ENCODE results near the gene NFYB.

The NFYB gene

GRCh38 chr12:104080764-104081163 lies 57.2 kb downstream of the NFYB start:
- no peak overlapping the region for H3K27ac ChIP-seq (ENCODE audit: low read depth, low read length)
- H3K9ac ChIP-seq (ENCODE audit: low read depth, low read length): no peak overlapping the region
- H3K36me3 ChIP-seq (ENCODE audit: insufficient read depth, low read length): peaks cover 2% of the 10 kb centered on the region; the same call in 1 of the 2 replicates
- H3K9me3 ChIP-seq (ENCODE audit: insufficient read depth, low read depth, low read length): no peaks in the 10 kb centered on the region
- H3K4me1 ChIP-seq (ENCODE audit: insufficient read depth, low read length): no peaks in the 10 kb centered on the region
- no peaks in the 10 kb centered on the region for H3K27me3 ChIP-seq (ENCODE audit: insufficient read depth, low read length)
- no peak overlapping the region for H3K4me3 ChIP-seq (ENCODE audit: low read length)
- 100% methylated on average over 1 of the region's 1 CpG for WGBS

- H3K9ac ChIP-seq (ENCODE audit: low read depth, low read length): no peak overlapping the region
- 88% methylated on average over 1 of the region's 1 CpG for WGBS
- H3K27me3 ChIP-seq (ENCODE audit: insufficient read depth, low read length): no peaks in the 10 kb centered on the region
- no peaks in the 10 kb centered on the region for H3K4me1 ChIP-seq (ENCODE audit: insufficient read depth, low read length)
- no peak overlapping the region for H3K27ac ChIP-seq (ENCODE audit: low read depth, low read length)
- no peak overlapping the region for H3K4me3 ChIP-seq (ENCODE audit: low read length)
- peaks cover 2% of the 10 kb centered on the region; the same call in 1 of the 2 replicates for H3K36me3 ChIP-seq (ENCODE audit: insufficient read depth, low read length)
- H3K9me3 ChIP-seq (ENCODE audit: insufficient read depth, low read depth, low read length): no peaks in the 10 kb centered on the region
Observed at GRCh38 chr12:104079024-104079423, 59.0 kb downstream of the NFYB start.

- Histone ChIP-seq H3K27ac (ENCODE audit: low read depth, low read length) (no peak overlapping the region), H3K9ac (ENCODE audit: low read depth, low read length) (no peak overlapping the region), H3K4me3 (ENCODE audit: low read length) (no peak overlapping the region), H3K27me3 (ENCODE audit: insufficient read depth, low read length) (no peaks in the 10 kb centered on the region), H3K36me3 (ENCODE audit: insufficient read depth, low read length) (no peaks in the 10 kb centered on the region), H3K4me1 (ENCODE audit: insufficient read depth, low read length) (no peaks in the 10 kb centered on the region), H3K9me3 (ENCODE audit: insufficient read depth, low read depth, low read length) (no peaks in the 10 kb centered on the region)
- 100% methylated on average over 1 of the region's 1 CpG for WGBS
Observed at GRCh38 chr12:104073699-104074098, 64.3 kb downstream of the NFYB start.

- Histone ChIP-seq H3K9ac (ENCODE audit: low read depth, low read length) (no peak overlapping the region), H3K36me3 (ENCODE audit: insufficient read depth, low read length) (no peaks in the 10 kb centered on the region), H3K9me3 (ENCODE audit: insufficient read depth, low read depth, low read length) (no peaks in the 10 kb centered on the region), H3K4me3 (ENCODE audit: low read length) (no peak overlapping the region), H3K27me3 (ENCODE audit: insufficient read depth, low read length) (no peaks in the 10 kb centered on the region), H3K27ac (ENCODE audit: low read depth, low read length) (no peak overlapping the region), H3K4me1 (ENCODE audit: insufficient read depth, low read length) (no peaks in the 10 kb centered on the region)
- 94% methylated on average over 2 of the region's 2 CpGs for WGBS
Observed at GRCh38 chr12:104072099-104072498, 65.9 kb downstream of the NFYB start.

All from HUES64 (cell line).